Chondrocyte (in vitro differentiated cells): ENCODE measurements around the gene CAMSAP2. TPM values are rescaled to one million over a fixed set of nuclear protein-coding genes. Genes with fewer than 3 reads are reported as not detected.
A peak's percentile ranks its signal among the peaks of the same experiment; 100 is the strongest.

Experiments
- DNase-seq: peaks from one replicate; pipeline ENCODE4 v3.0.0; 2021; ENCODE audit warnings: mixed read lengths, low spot score
- H3K27ac Mint-ChIP-seq: one replicate; pipeline ENCODE4 v1.8.0; 2021; ENCODE audit warnings: mild to moderate bottlenecking, moderate library complexity, mixed read lengths; ENCODE audit not compliant: unreplicated experiment
- H3K27me3 Mint-ChIP-seq: 2 replicates; pipeline ENCODE4 v1.8.0; 2021; ENCODE audit warnings: low read depth, mixed read lengths
- H3K36me3 Mint-ChIP-seq: 2 replicates; pipeline ENCODE4 v1.8.0; 2021; ENCODE audit warnings: low read depth, mixed read lengths
- H3K4me1 Mint-ChIP-seq: 2 replicates; pipeline ENCODE4 v1.8.0; 2021; ENCODE audit warnings: low read depth, mild to moderate bottlenecking, mixed read lengths
- H3K4me3 Mint-ChIP-seq: one replicate; pipeline ENCODE4 v1.8.0; 2021; ENCODE audit warnings: mild to moderate bottlenecking, moderate library complexity, mixed read lengths; ENCODE audit not compliant: unreplicated experiment
- H3K9me3 Mint-ChIP-seq: 2 replicates; pipeline ENCODE4 v1.8.0; 2021; ENCODE audit warnings: low read depth, mixed read lengths
- total RNA-seq: library from RNA; stranded (reverse); gene quantifications from 3 replicates; pipeline ENCODE4 v1.2.1, GENCODE V29; 2021
- TF ChIP-seq, protein P1 (sequence below): fragments of 200-600 bp; sonication (generic); IDR thresholded peaks from 2 replicates; pipeline ENCODE4 v1.5.0; 2021; ENCODE audit warnings: antibody characterized with exemption, mild to moderate bottlenecking, moderate library complexity

CAMSAP2 gene
- total RNA-seq, 1 donor from 2014 or later = 51.8 TPM

GRCh38 chr1:200901796-200902444 is 163.2 kb downstream of the CAMSAP2 start:
- Mint-ChIP-seq H3K27ac (no peak overlapping the region), H3K4me3 (no peak overlapping the region), H3K27me3 (no peaks in the 10 kb centered on the region), H3K9me3 (no peaks in the 10 kb centered on the region), H3K4me1 (peaks cover 20% of the 10 kb centered on the region), H3K36me3 (peaks cover 7% of the 10 kb centered on the region)
- DNase-seq = peak; percentile 42
- TF ChIP-seq, protein P1, sequence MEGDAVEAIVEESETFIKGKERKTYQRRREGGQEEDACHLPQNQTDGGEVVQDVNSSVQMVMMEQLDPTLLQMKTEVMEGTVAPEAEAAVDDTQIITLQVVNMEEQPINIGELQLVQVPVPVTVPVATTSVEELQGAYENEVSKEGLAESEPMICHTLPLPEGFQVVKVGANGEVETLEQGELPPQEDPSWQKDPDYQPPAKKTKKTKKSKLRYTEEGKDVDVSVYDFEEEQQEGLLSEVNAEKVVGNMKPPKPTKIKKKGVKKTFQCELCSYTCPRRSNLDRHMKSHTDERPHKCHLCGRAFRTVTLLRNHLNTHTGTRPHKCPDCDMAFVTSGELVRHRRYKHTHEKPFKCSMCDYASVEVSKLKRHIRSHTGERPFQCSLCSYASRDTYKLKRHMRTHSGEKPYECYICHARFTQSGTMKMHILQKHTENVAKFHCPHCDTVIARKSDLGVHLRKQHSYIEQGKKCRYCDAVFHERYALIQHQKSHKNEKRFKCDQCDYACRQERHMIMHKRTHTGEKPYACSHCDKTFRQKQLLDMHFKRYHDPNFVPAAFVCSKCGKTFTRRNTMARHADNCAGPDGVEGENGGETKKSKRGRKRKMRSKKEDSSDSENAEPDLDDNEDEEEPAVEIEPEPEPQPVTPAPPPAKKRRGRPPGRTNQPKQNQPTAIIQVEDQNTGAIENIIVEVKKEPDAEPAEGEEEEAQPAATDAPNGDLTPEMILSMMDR = no peak

DNA sequence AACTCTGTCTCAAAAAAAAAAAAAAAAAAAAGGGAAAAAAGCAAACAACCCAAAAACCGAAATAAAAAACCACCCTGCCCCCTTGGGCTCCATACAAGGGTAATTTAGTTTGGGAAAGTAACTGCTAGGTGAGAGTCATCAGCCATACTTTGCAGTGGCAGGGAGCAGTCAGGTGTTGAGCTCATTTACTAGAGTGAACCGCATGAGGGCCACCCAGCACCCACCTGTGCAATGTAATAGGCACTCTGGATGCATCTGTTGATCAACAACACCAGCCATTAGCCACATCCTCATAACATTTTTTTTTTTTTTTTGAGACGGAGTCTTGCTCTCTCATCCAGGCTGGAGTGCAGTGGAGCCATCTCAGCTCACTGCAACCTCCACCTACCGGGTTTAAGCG is 165.1 kb downstream of the CAMSAP2 start:
- Mint-ChIP-seq H3K36me3 (peaks cover 13% of the 10 kb centered on the region), H3K9me3 (no peaks in the 10 kb centered on the region), H3K4me3 (no peak overlapping the region), H3K4me1 (peaks cover 2% of the 10 kb centered on the region), H3K27ac (no peak overlapping the region), H3K27me3 (no peaks in the 10 kb centered on the region)
- TF ChIP-seq, protein P1 = no peak
- peak; percentile 30 for DNase-seq

GRCh38 chr1:200904772-200905171 is 166.1 kb downstream of the CAMSAP2 start:
- no peaks in the 10 kb centered on the region for H3K9me3 Mint-ChIP-seq
- no peak overlapping the region for H3K4me3 Mint-ChIP-seq
- no peak for DNase-seq
- no peaks in the 10 kb centered on the region for H3K27me3 Mint-ChIP-seq
- TF ChIP-seq, protein P1 = no peak
- no peaks in the 10 kb centered on the region for H3K4me1 Mint-ChIP-seq
- peaks cover 11% of the 10 kb centered on the region for H3K36me3 Mint-ChIP-seq
- H3K27ac Mint-ChIP-seq = no peak overlapping the region

GRCh38 chr1:200905411-200906052 is 166.8 kb downstream of the CAMSAP2 start:
- Mint-ChIP-seq H3K36me3 (peaks cover 12% of the 10 kb centered on the region), H3K9me3 (no peaks in the 10 kb centered on the region), H3K4me3 (no peak overlapping the region), H3K27me3 (no peaks in the 10 kb centered on the region), H3K27ac (no peak overlapping the region), H3K4me1 (no peaks in the 10 kb centered on the region)
- DNase-seq = no peak
- TF ChIP-seq, protein P1 = no peak

DNA sequence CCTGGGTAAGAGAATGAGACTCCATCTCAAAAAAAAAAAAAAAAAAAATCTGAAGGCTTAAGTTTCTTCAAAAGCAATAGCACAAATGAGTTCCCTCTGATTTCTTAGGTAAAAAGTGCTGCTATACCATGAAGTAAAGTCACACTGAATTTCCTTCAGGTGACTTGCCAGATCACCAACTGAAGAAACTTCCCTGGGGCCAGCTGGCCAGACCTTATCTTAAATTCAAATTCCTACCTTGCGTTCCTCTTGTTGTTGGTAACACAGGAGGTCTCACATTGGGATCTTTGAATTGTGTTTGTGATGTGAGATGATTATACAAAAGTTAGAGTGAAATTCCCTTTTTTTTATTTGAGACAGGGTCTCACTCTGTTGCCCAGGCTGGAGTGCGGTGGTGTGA is 167.8 kb downstream of the CAMSAP2 start:
- no peaks in the 10 kb centered on the region for H3K27me3 Mint-ChIP-seq
- H3K9me3 Mint-ChIP-seq = no peaks in the 10 kb centered on the region
- H3K36me3 Mint-ChIP-seq = peaks cover 9% of the 10 kb centered on the region
- DNase-seq = no peak
- TF ChIP-seq, protein P1 = no peak
- no peak overlapping the region for H3K27ac Mint-ChIP-seq
- no peaks in the 10 kb centered on the region for H3K4me1 Mint-ChIP-seq
- H3K4me3 Mint-ChIP-seq = no peak overlapping the region
